Testis (tissue), 2 donors: Measurements from ENCODE around the gene KCTD3.

Source experiments
- CTCF ChIP-seq, 3 experiments: fragments of 450-650 bp in 2 of 3; fragments of 200-600 bp in 1 of 3; sonication (generic) in 1 of 3; IDR thresholded peaks; one replicate each; pipeline ENCODE4 v1.5.1; 2016 to 2019; ENCODE audit warnings: antibody characterized with exemption in 3 of 3, mild to moderate bottlenecking in 2 of 3, moderate library complexity in 1 of 3
- POLR2A ChIP-seq: fragments of 450-650 bp; IDR thresholded peaks from one replicate; pipeline ENCODE4 v1.6.1; 2017; ENCODE audit warnings: antibody characterized with exemption, mild to moderate bottlenecking, moderate library complexity

- no peak for TF ChIP-seq POLR2A
- no peak for TF ChIP-seq CTCF (IDR thresholded peaks at IDR 0.05)
These were observed 36.2 kb downstream of the KCTD3 start for GRCh38 chr1:215603319-215603718.
